GM21423 (cell line): ENCODE results near the gene SOAT2.
"Not testable (repeated sequence)": the region's sequence is repeated elsewhere in the genome, so short reads cannot be mapped to it uniquely, and the experiment has no call there.

Experiments
- ATAC-seq: cut with Tn5 transposase; IDR thresholded peaks from one replicate; pipeline ENCODE4 v1.9.1; 2021; ENCODE audit warnings: mild to moderate bottlenecking, moderate library complexity; ENCODE audit not compliant: unreplicated experiment

Gene SOAT2

DNA sequence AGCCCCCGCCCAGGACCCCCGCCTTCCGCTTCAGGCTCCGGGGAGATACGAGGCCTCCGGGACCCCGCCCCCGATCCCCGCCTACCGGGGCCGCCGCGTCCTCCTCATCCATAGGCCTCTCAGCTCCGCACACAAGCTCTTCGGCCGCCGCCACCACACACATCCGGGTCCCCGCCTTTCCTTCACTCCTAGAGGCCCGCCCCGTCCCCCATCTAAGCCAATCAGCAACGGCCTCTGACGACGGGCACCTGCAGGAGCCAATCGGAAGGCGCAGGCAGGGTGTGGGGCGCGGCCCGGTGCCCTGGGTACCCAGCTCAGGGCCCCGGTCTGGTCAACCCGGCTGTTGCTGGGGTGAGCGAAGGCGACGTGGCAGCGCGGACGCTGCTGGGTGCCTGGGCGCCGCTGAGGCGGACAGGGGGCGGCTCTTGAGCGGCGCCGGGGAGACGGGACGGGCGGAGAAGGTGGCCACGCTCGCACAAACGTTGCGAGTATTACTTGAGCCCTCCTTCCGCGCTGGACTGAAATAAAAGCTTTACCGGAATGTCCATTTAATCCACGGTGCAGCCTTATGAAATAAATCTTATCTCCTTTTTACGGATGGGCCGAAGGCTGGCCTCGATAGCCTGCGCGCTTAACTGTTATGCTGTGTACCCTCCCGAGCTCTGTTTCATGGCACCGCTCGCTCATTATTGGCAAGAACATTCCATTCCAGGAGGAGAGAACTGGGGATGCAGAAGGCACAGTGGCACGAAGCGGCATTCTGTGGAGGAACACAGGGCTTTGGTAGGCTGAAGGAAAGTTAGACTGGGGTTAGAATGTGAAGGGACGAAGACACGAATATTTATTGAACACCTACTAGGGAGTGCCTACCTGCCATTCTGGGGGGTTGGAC is 23.8 kb upstream of the SOAT2 start, which contains the start of gene SPRYD3:
Gene SPRYD3 (minus strand): TSS at position 165 of the 892 bp plus-strand sequence. CDS start 57 bp downstream, at position 108.
- peak; percentile 99 for ATAC-seq

DNA sequence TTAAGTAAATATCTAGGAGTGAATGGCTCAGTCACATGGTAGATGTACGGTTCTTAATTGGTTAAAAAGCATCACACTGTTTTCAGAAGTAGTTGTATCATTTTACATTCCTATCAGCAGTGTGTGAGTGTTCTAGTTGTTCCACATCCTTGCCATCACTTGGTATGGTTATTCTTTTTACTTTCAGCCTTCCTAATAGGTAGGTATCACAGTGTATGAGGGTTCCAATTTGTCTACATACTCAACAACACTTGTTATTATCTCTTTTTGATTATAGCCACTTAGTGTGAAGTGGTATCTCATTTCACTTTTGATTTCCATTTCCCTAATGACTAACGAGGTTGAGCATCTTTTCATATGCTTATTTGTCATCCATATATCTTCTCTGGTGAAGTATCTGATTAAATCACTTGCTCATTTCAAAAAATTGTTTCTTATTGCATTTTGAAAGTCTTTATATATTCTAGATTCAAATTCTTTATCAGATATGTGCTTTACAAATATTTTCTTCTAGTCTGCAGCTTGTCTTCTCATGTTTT is 20.6 kb upstream of the SOAT2 start:
- no peak for ATAC-seq

DNA sequence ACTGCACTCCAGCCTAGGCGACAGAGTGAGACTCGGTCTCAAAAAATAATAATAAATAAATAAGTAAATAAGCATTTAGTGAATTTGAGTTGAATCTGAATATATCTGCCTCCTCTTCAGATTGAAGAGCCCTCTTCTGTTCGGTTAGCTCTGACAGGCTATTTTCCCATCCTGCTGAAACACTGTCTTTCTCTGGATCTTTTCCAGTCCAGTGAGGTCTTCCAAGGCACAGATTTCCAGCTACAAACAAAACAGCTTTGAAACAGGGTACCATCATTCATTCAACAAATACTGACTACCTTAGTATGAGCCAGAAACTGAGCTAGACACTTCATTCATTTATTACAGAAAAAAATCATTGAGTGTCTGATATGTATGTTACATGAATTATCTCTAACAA is 16.9 kb upstream of the SOAT2 start:
- ATAC-seq, result no peak

DNA sequence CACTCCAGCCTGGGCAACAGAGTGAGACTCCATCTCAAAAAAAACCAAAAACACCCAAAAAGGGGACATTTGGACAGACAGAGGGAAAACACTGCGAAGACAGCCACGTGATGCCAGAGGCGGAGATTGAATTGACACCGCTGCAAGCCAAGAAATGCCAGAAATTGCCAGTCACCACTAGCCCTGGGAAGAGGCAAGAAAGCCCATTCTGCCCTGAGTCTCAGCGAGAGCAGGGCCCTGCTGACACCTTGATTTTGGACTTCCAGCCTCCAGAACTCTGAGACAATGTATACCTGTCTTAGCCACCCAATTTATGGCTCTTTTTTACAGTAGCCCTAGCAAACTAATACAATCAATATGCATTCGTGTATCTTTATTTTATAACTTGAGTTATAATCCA is 13.2 kb upstream of the SOAT2 start:
- ATAC-seq, result no peak

DNA sequence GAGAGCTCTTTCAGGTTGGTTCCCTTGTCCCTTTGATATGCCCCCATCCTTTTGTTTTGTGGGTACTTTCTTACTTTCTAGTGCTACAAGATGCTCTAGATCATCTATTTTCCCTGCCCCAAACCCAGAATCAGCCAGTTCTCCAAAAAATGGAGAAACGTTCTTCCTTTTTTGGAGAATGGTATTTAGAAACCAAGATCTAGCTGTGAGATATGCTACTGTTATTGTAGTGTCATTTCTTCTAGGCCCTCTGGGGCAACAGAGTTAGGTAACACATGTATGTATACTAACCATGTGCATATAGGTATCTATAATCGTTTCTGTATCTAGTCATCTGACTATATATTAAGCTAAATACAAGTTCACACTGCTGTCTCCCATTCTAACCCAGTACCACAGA is 12.7 kb upstream of the SOAT2 start:
- no peak for ATAC-seq

DNA sequence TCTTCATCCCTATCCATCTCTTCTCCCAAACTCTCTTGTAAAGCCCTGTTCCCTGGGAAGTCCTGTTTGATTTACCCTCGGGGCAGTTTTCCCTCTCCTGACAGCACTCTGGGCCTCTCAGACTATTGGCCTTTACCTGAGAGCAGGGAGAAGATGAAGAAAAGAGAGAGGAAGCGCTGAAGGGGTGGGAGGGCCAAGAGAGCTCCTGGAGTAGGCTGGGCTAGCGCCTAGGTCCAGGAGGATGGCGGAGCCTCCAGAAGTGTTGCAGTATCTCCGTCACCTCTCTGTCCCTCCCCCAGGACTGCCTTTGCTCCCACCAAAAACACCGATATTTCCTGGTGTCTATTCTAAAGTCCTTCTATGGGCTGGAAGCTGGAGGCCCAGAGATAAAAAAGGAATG is 11.5 kb upstream of the SOAT2 start:
- no peak for ATAC-seq

DNA sequence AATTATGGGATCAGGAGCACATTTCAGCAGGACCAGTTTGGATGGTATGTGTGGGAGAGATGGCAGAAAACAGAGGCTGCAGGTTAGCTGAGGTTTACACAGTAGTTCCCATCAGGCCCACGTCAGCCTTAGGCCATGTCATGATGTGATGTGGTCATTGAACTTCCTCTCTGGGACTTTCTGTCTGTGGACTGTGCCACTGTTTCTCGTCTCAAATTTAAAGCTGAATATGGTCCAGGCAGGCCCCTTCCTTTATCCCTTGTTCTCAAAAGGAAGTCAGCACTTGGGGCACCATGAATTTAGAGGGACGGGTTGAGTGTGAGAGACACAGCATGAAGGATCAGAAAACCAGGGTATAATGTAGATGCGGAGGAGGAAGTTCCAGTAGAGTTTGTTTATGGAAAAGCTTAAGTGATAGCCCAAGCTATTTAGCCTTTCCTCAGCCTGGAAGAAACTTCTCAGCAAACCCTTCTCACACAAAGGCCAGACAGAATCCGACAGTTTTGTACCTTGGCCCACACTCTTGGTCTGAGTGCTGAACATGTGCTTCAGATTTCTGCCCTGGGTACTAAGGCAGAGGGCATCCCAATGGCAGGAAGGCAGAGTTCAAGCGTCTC is 9.4 kb upstream of the SOAT2 start:
- ATAC-seq, result no peak

DNA sequence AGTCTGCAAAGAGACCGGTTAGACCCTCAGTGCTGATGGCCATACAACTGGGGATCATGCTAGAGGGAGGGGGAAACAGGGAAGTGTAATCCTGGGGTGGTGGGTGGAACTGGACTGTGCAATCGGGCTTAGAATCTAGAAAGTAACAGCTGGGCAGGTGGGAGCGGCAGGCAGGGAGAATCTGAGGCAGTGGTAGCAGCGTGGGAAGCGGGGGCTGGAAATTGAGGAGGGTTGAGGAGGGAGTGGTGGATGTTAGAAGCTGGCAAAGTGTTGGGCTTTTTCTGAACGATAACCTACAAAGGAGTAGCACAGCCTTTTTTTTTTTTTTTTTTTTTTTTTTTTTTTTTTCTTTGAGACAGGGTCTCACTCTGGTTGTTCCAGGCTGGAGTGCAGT is 8.9 kb upstream of the SOAT2 start:
- no peak for ATAC-seq

DNA sequence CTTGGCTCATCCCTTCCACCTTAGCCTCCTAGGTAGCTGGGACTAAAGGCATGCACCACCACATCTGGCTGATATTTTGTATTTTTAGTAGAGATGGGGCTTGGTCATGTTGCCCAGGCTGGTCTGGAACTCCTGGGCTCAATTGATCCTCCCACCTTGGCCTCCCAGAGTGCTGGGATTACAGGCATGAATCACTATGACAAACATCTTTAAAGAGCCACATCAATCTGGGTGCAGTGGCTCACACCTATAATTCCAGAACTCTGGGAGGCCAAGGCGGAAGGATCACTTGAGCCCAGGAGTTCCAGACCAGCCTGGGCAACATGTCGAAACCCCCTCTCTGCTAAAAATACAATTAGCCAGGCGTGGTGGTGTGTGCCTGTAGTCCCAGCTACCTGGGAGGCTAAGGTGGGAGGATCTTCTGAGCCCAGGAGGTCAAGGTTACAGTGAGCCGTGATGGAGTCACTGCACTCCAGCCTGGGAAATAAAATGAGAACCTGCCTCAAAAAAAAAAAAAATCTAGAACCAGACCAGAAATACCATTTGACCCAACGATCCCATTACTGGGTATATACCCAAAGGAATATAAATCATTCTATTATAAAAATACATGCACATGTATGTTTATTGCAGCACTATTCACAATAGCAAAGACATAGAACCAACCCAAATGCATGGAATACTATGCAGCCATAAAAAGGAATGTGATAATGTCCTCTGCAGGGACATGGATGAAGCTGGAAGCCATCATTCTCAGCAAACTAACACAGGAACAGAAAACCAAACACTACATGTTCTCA is 8.3 kb upstream of the SOAT2 start:
- ATAC-seq, result not testable (repeated sequence)

DNA sequence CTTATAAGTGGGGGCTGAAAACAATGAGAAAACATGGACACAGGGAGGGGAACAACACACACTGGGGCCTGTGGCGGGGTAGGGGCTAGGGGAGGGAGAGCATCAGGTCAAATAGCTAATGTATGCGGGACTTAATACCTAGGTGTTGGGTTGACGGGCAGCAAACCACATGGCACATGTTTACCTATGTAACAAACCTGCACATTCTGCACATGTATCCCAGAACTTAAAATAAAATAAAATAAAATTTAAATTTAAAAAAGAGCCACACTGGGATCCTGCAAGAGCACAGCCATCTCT is 7.7 kb upstream of the SOAT2 start:
- ATAC-seq, result not testable (repeated sequence)

DNA sequence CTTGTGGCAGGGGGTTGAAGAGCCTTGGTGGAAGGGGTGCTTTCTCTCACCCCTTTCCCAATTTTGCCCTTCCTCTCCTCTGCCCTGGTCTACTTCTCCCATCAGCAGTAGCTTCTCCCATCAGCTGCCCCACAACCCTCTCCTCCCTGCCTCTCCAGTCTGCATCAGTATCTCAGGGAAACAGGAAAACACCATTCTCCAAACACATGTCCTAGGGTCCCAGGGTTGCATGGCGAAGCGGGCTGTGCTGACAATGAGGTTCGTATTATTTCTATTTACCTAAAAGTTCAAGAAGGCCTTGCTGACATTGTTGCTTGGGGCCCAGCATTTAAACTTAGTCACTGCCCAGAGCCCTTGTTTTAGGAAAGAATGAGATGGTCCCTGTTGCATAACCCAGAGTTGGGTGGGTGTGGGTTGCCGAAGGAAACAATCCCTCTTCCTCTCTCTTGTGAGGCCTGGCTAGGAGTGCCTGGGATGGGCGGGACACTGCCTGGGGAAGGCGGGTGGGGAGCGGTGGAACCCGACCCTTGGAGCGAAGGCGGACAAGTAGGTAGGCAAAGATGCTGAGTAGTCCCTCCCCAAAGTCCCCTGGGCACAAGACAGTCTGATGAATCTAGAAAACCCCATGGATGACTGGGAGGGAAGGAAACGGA is 7.1 kb upstream of the SOAT2 start:
- no peak for ATAC-seq

DNA sequence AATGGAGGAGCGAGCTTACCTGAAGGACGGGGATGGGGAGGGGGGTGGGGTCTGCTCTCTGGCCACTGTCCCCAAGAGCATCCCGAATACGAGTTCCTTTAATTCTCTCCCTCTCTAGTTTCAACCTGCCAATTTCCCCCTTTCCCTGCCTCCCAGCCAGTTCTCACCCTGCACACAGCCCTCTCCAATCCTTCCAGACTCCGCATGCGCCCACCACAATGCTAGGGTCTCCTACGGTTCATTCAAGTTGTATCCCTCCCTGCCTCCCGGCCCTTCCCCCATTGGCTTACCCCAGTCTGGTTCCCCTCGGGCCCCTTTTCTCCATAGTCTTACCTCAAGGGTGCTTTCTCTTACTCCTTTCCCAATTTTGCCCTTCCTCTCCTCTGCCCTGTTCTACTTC is 6.5 kb upstream of the SOAT2 start:
- ATAC-seq, result no peak

DNA sequence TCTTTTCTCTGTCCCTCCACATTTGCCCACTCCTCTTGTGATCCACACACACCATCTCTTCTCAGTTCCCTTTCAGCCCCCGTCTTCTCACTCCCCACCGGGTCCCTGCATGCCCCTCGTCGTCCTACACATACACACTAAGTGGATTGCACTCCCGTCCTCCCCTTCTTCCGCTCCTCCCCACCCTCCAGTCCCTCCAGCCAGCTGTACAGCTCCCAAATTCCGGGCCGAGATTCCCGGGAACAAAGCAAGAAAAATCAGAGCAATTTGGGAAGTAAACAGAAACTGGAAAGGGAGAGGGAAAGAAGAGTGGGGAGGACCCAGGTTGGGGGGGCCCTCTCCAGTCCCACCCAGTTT is 6.1 kb upstream of the SOAT2 start:
- no peak for ATAC-seq

DNA sequence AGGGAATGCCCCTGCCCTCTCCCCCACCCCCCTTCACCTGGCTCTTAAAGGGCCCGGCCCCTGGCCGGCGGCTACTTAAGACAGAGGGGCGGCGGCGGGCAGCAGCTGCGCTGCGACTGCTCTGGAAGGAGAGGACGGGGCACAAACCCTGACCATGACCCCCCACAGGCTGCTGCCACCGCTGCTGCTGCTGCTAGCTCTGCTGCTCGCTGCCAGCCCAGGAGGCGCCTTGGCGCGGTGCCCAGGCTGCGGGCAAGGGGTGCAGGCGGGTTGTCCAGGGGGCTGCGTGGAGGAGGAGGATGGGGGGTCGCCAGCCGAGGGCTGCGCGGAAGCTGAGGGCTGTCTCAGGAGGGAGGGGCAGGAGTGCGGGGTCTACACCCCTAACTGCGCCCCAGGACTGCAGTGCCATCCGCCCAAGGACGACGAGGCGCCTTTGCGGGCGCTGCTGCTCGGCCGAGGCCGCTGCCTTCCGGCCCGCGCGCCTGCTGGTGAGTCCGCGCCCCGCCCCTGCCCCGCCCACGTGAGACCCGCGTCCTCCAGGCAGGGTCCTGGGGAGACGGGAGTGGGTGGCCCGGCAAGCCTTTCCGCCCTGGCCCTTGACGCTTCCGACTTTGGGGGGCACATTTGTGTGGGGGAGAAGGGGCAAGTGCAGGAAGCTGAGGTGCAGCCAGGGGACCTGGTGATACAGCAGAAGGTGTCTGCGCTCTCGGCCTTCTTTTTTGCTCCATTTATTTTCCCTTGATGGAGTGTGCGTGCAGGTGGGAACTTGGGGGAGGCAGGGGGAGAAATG is 5.5 kb upstream of the SOAT2 start, which contains the start of gene IGFBP6:
Gene IGFBP6 (plus strand): TSS at position 104 of the 790 bp plus-strand sequence. CDS start 51 bp downstream, at position 155.
- no peak for ATAC-seq

DNA sequence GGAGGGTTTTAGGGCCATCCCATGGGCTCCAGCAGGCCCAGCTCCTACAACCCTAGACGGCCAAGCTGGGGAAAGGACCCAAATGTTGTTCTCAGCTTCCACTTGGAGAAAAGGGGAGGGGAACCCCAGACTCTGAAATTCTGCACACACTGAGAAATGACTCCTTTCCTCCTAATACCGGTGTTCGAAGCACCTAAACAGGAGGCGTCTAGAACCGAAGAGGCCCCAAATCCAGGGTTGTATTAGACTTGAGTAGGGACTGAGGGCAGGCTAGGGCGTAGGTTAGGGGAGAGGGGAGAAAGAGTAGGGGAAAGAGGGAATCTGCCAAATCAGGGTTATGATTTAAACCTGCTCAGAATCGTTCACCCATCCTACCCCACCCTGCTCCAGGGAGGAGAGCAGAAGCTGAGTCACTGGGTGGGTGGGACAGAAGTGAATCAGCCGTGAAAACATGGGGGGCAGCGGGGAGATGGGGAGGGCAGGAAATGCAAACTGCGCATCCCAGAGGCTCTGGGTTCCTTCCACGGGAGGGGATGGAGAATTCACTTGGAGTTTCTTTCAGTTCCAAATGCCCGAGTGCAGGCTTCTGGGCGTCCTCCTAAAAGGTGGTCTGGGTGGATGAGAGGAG is 4.8 kb upstream of the SOAT2 start:
- no peak for ATAC-seq

DNA sequence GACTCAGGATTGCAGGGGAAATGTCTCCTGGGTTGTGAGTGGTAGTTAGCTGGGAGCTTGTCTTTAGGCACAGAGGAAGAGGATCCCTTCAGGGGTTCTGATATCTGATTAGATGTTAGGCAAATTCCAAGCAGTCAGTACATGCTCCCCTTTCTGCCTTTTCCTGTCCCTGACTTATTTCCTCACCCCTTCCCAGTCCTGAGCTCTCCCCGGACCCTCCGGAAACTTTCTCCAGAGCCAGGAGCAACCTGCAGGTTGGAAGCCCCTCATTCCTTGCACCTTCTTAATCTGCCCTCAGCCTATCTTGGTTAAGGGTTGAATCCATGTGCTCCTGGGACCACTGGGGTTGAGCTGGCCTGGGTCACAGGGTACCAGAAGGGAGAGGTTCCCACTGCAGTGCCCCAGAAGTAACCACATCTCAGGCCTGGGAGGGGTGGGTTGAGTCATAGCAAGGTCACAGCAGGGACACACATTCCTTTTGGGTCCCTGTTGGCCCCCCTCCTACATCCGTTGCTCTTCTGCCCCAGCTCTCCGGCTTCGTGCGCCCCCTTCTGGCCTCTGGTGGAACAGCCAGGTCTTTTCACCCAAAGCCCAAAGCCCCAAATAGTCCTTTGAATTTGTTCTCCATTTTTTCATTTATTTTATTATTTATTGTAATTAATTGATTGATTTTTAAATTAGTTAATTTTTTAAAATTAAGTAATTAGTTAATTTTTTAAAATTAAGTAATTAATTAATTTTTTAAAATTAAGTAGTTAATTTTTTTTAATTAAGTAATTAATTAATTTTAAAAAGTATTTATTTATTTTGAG is 4.0 kb upstream of the SOAT2 start:
- ATAC-seq, result no peak

DNA sequence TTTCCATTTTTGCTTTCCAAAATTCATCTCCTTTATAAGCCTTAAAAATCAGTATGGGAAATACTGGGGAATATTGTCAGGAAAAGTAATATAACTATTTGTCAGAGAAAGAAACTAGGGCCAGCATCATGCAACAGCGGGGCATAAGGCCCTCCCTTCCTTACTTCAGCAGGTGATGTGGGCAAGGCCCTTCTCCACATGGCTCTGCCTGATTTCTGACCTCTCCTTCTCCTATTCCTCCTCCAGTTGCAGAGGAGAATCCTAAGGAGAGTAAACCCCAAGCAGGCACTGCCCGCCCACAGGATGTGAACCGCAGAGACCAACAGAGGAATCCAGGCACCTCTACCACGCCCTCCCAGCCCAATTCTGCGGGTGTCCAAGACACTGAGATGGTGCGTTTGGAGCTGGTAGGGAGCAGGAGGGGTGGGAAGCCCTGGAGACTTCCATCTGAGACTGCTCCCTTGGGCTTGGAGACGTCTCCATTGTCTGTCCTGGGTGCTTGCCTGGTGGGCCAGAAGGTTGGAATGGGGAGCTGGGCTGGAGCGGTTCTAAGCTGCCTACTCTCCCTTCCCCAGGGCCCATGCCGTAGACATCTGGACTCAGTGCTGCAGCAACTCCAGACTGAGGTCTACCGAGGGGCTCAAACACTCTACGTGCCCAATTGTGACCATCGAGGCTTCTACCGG is 2.7 kb upstream of the SOAT2 start:
- ATAC-seq, result no peak

DNA sequence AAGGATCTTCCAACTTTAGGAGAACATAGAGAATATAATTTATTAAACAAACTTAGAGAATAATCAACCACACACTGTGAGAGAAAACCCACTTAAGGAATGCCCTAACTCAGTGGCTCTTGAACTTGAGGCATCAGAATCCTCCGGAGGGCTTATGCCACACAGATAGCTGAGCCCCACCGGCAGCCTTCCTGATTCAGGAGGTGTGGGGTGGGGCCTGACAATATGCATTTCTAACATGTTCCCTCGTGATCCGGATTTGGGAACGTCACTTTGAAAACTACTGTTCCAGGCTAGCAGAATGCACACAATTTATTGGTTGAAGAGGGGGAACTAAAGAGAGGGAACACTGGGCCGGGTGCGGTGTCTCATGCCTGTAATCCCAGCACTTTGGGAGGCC is 2.0 kb upstream of the SOAT2 start:
- no peak for ATAC-seq
